H1 (cell line): ENCODE results near the gene CYP27B1. TPM values are rescaled to one million over a fixed set of nuclear protein-coding genes. Genes with fewer than 3 reads are reported as not detected.

Experiments
- CTCF ChIA-PET: fragments of 300-600 bp; sonication (Branson Sonifier 250); formaldehyde crosslinking; loops from one replicate; lab custom pipeline; 2021; ENCODE audit not compliant: partially characterized antibody; lab: Charles Lee
- POLR2A ChIA-PET: fragments of 300-600 bp; sonication (Branson Sonifier 250); formaldehyde crosslinking; loops from one replicate; lab custom pipeline; 2021; ENCODE audit warnings: inconsistent platforms; ENCODE audit not compliant: partially characterized antibody; lab: Charles Lee
- DNase-seq, 2 experiments: peaks; one replicate each; pipeline versions ENCODE4 v3.0.0 to v3.0.0-alpha.2; 2010 to 2022; ENCODE audit warnings: low spot score in 2 of 2, low read depth in 1 of 2, mixed read lengths in 1 of 2
- FAIRE-seq: peaks from 2 replicates; lab custom pipeline; 2011; peaks lifted over from hg19 to GRCh38; lab: Jason Lieb, UNC
- H2AFZ ChIP-seq: 2 replicates; pipeline ENCODE4 v1.8.1; 2012; ENCODE audit warnings: low read length, inconsistent platforms
- H2AK5ac ChIP-seq: 2 replicates; pipeline ENCODE4 v1.6.1; 2013; ENCODE audit warnings: low read depth, low read length
- H2BK120ac ChIP-seq: replicated peaks from 2 replicates; pipeline ENCODE3; 2013; ENCODE audit warnings: low read depth, low read length, inconsistent platforms
- H2BK12ac ChIP-seq: 2 replicates; pipeline ENCODE4 v1.6.1; 2013; ENCODE audit warnings: low read depth, low read length
- H2BK15ac ChIP-seq: 2 replicates; pipeline ENCODE4 v1.6.1; 2013; ENCODE audit warnings: low read length
- H2BK20ac ChIP-seq: 2 replicates; pipeline ENCODE4 v1.6.1; 2013; ENCODE audit warnings: low read length
- H2BK5ac ChIP-seq: 2 replicates; pipeline ENCODE4 v1.6.1; 2013; ENCODE audit warnings: low read depth, low read length
- H3K14ac ChIP-seq: 2 replicates; pipeline ENCODE4 v1.6.1; 2013; ENCODE audit warnings: inconsistent platforms; ENCODE audit not compliant: insufficient read length
- H3K18ac ChIP-seq: 2 replicates; pipeline ENCODE4 v1.6.1; 2013; ENCODE audit warnings: low read length; ENCODE audit errors: extremely low read depth
- H3K23ac ChIP-seq: 2 replicates; pipeline ENCODE4 v1.6.1; 2013; ENCODE audit warnings: inconsistent platforms; ENCODE audit not compliant: insufficient read length
- H3K23me2 ChIP-seq: 2 replicates; pipeline ENCODE4 v1.6.1; 2013; ENCODE audit warnings: low read depth, low read length
- H3K27ac ChIP-seq: 2 replicates; pipeline ENCODE4 v1.6.1; 2011; ENCODE audit warnings: low read depth, low read length, inconsistent platforms
- H3K27me3 ChIP-seq, 4 experiments: replicated peaks in 1 of 4; 1 replicate in 1 of 4; 2 replicates in 3 of 4; pipeline versions ENCODE4 v1.6.1 to v1.8.1; 2011 to 2013; ENCODE audit warnings: low read length in 3 of 4, mild to moderate bottlenecking in 3 of 4, inconsistent platforms in 2 of 4, mixed read lengths in 2 of 4, moderate library complexity in 1 of 4; ENCODE audit not compliant: control insufficient read depth in 3 of 4, insufficient read depth in 3 of 4; ENCODE audit errors: extremely low read depth in 1 of 4
- H3K36me3 ChIP-seq, 4 experiments: 2 replicates each; pipeline versions ENCODE4 v1.6.1 to v1.8.1; 2011 to 2013; ENCODE audit warnings: mild to moderate bottlenecking in 4 of 4, low read length in 3 of 4, moderate library complexity in 2 of 4, control low read depth in 1 of 4, inconsistent platforms in 1 of 4; ENCODE audit not compliant: insufficient read depth in 4 of 4, control insufficient read depth in 2 of 4
- H3K4ac ChIP-seq: replicated peaks from 2 replicates; pipeline ENCODE3; 2013; ENCODE audit warnings: low read length, low read depth, mixed read lengths, inconsistent platforms; ENCODE audit not compliant: insufficient read length
- H3K4me1 ChIP-seq, 4 experiments: replicated peaks in 1 of 4; 1 replicate in 1 of 4; 2 replicates in 3 of 4; pipeline versions ENCODE4 v1.6.1 to v1.8.1; 2011 to 2013; ENCODE audit warnings: low read length in 3 of 4, inconsistent platforms in 2 of 4, mixed read lengths in 1 of 4; ENCODE audit not compliant: insufficient read depth in 4 of 4, control insufficient read depth in 3 of 4
- H3K4me2 ChIP-seq, 2 experiments: 2 replicates each; pipeline versions ENCODE4 v1.6.1 to v1.8.1; 2011 to 2013; ENCODE audit warnings: low read depth in 2 of 2, low read length in 2 of 2, control low read depth in 1 of 2, inconsistent platforms in 1 of 2, mild to moderate bottlenecking in 1 of 2; ENCODE audit not compliant: insufficient read depth in 1 of 2
- H3K4me3 ChIP-seq, 4 experiments: fragments of 200-600, 300-600 bp in 1 of 4; sonication (generic), shearing (Covaris generic), sonication (Bioruptor Twin) in 1 of 4; 2 replicates each; pipeline versions ENCODE4 v1.5.1 to v1.8.1; 2011 to 2016; ENCODE audit warnings: low read length in 4 of 4, low read depth in 3 of 4, control low read depth in 2 of 4, inconsistent platforms in 2 of 4, mild to moderate bottlenecking in 2 of 4, mixed read lengths in 1 of 4, moderate library complexity in 1 of 4; ENCODE audit not compliant: insufficient read depth in 2 of 4; ENCODE audit errors: extremely low read depth in 1 of 4
- H3K56ac ChIP-seq: replicated peaks from 2 replicates; pipeline ENCODE3; 2013; ENCODE audit warnings: low read depth, mild to moderate bottlenecking, mixed read lengths, low read length, inconsistent platforms; ENCODE audit not compliant: insufficient read length
- H3K79me1 ChIP-seq: 2 replicates; pipeline ENCODE4 v1.6.1; 2013; ENCODE audit warnings: low read depth, low read length, control low read depth
- H3K79me2 ChIP-seq, 2 experiments: 2 replicates each; pipeline versions ENCODE4 v1.6.1 to v1.8.1; 2012 to 2013; ENCODE audit warnings: low read length in 2 of 2, mild to moderate bottlenecking in 2 of 2, inconsistent platforms in 1 of 2; ENCODE audit not compliant: insufficient read depth in 2 of 2, control insufficient read depth in 1 of 2
- H3K9ac ChIP-seq, 4 experiments: replicated peaks in 1 of 4; 1 replicate in 1 of 4; 2 replicates in 3 of 4; pipeline versions ENCODE4 v1.6.1 to v1.8.1; 2011 to 2013; ENCODE audit warnings: low read depth in 3 of 4, low read length in 3 of 4, control low read depth in 2 of 4, mild to moderate bottlenecking in 2 of 4, moderate library complexity in 2 of 4, inconsistent platforms in 1 of 4; ENCODE audit errors: extremely low read depth in 1 of 4
- H3K9me3 ChIP-seq, 2 experiments: 2 replicates each; pipeline versions ENCODE4 v1.6.1 to v1.8.1; 2012 to 2013; ENCODE audit warnings: mild to moderate bottlenecking in 2 of 2, moderate library complexity in 2 of 2, control low read depth in 1 of 2, inconsistent platforms in 1 of 2, low read depth in 1 of 2, low read length in 1 of 2, mixed read lengths in 1 of 2; ENCODE audit not compliant: insufficient read depth in 2 of 2
- H4K20me1 ChIP-seq, 2 experiments: replicated peaks in 1 of 2; 2 replicates each; pipeline versions ENCODE3 to v1.8.1; 2011 to 2013; ENCODE audit warnings: inconsistent platforms in 2 of 2, low read length in 2 of 2, mild to moderate bottlenecking in 1 of 2; ENCODE audit not compliant: insufficient read depth in 2 of 2, control insufficient read depth in 1 of 2
- H4K5ac ChIP-seq: 2 replicates; pipeline ENCODE4 v1.6.1; 2013; ENCODE audit warnings: low read length, low read depth, mixed read lengths, inconsistent platforms; ENCODE audit not compliant: insufficient read length
- H4K8ac ChIP-seq: 2 replicates; pipeline ENCODE4 v1.8.0; 2013; ENCODE audit warnings: mild to moderate bottlenecking, moderate library complexity, low read length, inconsistent platforms; ENCODE audit not compliant: insufficient read depth; ENCODE audit errors: extremely low read depth
- H4K91ac ChIP-seq: replicated peaks from 2 replicates; pipeline ENCODE3; 2013; ENCODE audit warnings: low read length, mixed read lengths, inconsistent platforms; ENCODE audit not compliant: insufficient read length
- KDM1A ChIP-seq: fragments of 200-600, 300-600 bp; sonication (generic); IDR thresholded peaks from 2 replicates; pipeline ENCODE4 v1.7.1; 2016; ENCODE audit warnings: mild to moderate bottlenecking, low read length, borderline replicate concordance
- POLR2A ChIP-seq, 2 experiments: IDR thresholded peaks; 1 replicate in 1 of 2; 2 replicates in 1 of 2; pipeline ENCODE4 v1.6.1; 2011; ENCODE audit warnings: low read depth in 2 of 2, low read length in 2 of 2, mild to moderate bottlenecking in 2 of 2; ENCODE audit errors: control extremely low read depth in 1 of 2
- WGBS, 2 experiments: shearing (Covaris generic) in 1 of 2; methylation state at CpG; one replicate each; pipeline versions ENCODE4 v1.1.6 to v1.1.7; 2013 to 2015; ENCODE audit warnings: low lambda C conversion rate in 2 of 2, mixed read lengths in 2 of 2, inconsistent platforms in 1 of 2, low coverage in 1 of 2, missing lambda C conversion rate in 1 of 2; ENCODE audit not compliant: insufficient replicate concordance in 2 of 2, insufficient coverage in 1 of 2, insufficient read length in 1 of 2; ENCODE audit errors: extremely low coverage in 1 of 2, missing lambda C conversion rate in 1 of 2; 5-methylcytosine and 5-hydroxymethylcytosine counted together
- polyA plus RNA-seq, 7 experiments: library from polyadenylated mRNA; depleted of rRNA in 3 of 7; stranded (reverse) in 5 of 7; unstranded in 2 of 7; fragments of >200 nt in 5 of 7; fragments of 200-250 nt in 2 of 7; gene quantifications; 1 replicate in 5 of 7; 2 replicates in 1 of 7; 4 replicates in 1 of 7; pipeline versions ENCODE4 v1.2.1 to v1.2.3, GENCODE V29; 2011 to 2013; ENCODE audit warnings: missing spikeins in 2 of 7, mixed read lengths in 2 of 7
- total RNA-seq: library from RNA; stranded (reverse); fragmentation: NEBNext Ultra II Directional; extraction: Animal tissue kit (Norgen Biotek cat#: 25700); gene quantifications from 2 replicates; pipeline ENCODE4 v1.2.1, GENCODE V29; 2021

The CYP27B1 gene
- total and polyA plus RNA-seq, 2 of the 8 experiments (the other 6 are each of a cell fraction or from before 2014, with no cell fraction given), result 2.9 to 3.3 TPM

- H3K4me3 ChIP-seq, result peak overlapping the region; percentile 39 to 66 (median 64); a peak in 5 of 8 replicates
- H3K23me2 ChIP-seq, result peaks cover 23% of the 10 kb centered on the region
- H3K18ac ChIP-seq, result no peak overlapping the region
- H4K8ac ChIP-seq, result no peak overlapping the region
- H3K79me2 ChIP-seq, result no peaks in the 10 kb centered on the region
- peaks cover 0 to 12% of the 10 kb centered on the region in 2 experiments for H4K20me1 ChIP-seq
- H3K23ac ChIP-seq, result no peak overlapping the region
- H3K9ac ChIP-seq, result no peak overlapping the region
- H4K5ac ChIP-seq, result no peak overlapping the region
- H4K91ac ChIP-seq, result no peak overlapping the region
- no peak overlapping the region for H3K4ac ChIP-seq
- H3K36me3 ChIP-seq, result peaks cover 6 to 9% (median 7%) of the 10 kb centered on the region in 4 experiments; a peak in 7 of 8 replicates
- H3K27me3 ChIP-seq, result peaks cover 22 to 39% (median 37%) of the 10 kb centered on the region in 4 experiments
- WGBS, 2 experiments, result 76% methylated on average over 6 of the region's 6 CpGs; no CpG with 5 or more reads in 1 of the 2 experiments
- TF ChIP-seq POLR2A (IDR thresholded peaks at IDR 0.05; ENCODE audit: control extremely low read depth in 1 of 2, low read depth in 2 of 2, low read length in 2 of 2) (peak in 1 of 2 experiments; percentile 29; a peak in 2 of 3 replicates), KDM1A (no peak)
- H2BK120ac ChIP-seq, result no peak overlapping the region
- H3K4me2 ChIP-seq, result peak overlapping the region; percentile 87 to 96
- no peak overlapping the region for H2AK5ac ChIP-seq
- no peak overlapping the region for H3K56ac ChIP-seq
- POLR2A ChIA-PET, result interaction anchor here (0.7 to 5.4 kb wide), 13 partner anchors 8 to 80 kb away, joined by 3 to 35 read pairs (median 4); partner anchors contain the start of genes CDK4, EEF1AKMT3, MARCHF9 and METTL1
- DNase-seq (no peak), FAIRE-seq (no peak)
- no peaks in the 10 kb centered on the region for H3K9me3 ChIP-seq
- no peak overlapping the region for H2BK15ac ChIP-seq
- H2AFZ ChIP-seq, result peak overlapping the region; percentile 91
- H3K14ac ChIP-seq, result no peak overlapping the region
- H3K79me1 ChIP-seq, result no peaks in the 10 kb centered on the region
- CTCF ChIA-PET, result interaction anchor here (0.5 to 1.6 kb wide), 7 partner anchors 8 to 181 kb away, joined by 3 to 15 read pairs (median 4); no protein-coding TSS in a partner anchor
- no peak overlapping the region for H2BK20ac ChIP-seq
- no peak overlapping the region for H3K27ac ChIP-seq
- no peak overlapping the region for H2BK12ac ChIP-seq
- H3K4me1 ChIP-seq, result peaks cover 13 to 22% (median 19%) of the 10 kb centered on the region in 4 experiments
- no peak overlapping the region for H2BK5ac ChIP-seq
These were observed 2.8 kb downstream of the CYP27B1 start for GRCh38 chr12:57763881-57764661.
